Measurements from ENCODE around the gene RPS8.

DNA sequence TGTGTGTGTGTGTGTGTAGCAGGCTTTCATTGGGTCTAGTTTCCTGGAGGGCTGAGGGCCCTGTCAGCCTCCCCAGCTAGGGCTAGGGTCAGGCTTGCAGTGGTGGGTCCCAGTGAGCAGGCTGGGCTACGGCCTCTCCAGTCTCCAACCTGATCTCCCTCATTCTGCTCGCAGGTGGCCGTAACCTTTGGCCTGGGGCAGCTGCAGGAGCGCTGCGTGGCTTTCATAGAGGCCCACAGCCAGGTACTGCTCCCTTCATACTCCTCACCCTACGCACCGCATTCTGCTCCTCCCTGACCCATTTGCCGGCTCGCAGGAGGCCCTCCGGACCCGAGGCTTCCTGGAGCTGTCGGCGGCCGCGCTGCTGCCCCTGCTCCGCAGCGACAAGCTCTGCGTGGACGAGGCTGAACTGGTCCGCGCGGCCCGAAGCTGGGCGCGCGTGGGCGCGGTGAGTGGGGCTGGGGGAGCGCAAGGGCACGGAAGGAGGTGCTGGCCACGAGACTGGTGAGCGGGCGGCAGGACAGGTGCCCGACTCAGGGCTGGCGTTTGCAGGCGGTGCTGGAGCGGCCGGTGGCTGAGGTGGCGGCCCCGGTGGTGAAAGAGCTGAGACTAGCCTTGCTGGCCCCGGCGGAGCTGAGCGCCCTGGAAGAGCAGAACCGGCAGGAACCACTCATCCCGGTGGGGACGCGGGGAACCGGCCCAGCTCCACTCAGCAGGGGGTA is 37.6 kb downstream of the RPS8 start:
- TF ChIP-seq, protein P1, sequence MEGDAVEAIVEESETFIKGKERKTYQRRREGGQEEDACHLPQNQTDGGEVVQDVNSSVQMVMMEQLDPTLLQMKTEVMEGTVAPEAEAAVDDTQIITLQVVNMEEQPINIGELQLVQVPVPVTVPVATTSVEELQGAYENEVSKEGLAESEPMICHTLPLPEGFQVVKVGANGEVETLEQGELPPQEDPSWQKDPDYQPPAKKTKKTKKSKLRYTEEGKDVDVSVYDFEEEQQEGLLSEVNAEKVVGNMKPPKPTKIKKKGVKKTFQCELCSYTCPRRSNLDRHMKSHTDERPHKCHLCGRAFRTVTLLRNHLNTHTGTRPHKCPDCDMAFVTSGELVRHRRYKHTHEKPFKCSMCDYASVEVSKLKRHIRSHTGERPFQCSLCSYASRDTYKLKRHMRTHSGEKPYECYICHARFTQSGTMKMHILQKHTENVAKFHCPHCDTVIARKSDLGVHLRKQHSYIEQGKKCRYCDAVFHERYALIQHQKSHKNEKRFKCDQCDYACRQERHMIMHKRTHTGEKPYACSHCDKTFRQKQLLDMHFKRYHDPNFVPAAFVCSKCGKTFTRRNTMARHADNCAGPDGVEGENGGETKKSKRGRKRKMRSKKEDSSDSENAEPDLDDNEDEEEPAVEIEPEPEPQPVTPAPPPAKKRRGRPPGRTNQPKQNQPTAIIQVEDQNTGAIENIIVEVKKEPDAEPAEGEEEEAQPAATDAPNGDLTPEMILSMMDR (IDR thresholded peaks at IDR 0.05; ENCODE audit: poor library complexity) = no peak
- TF ChIP-seq EZH2 (IDR thresholded peaks at IDR 0.05; ENCODE audit: borderline replicate concordance) = no peak
